GM21619 (cell line): ENCODE data around the gene ZC3H7B.
"Not testable (repeated sequence)": the region's sequence is repeated elsewhere in the genome, so short reads cannot be mapped to it uniquely, and the experiment has no call there.

Source experiments
- ATAC-seq: cut with Tn5 transposase; IDR thresholded peaks from one replicate; pipeline ENCODE4 v1.9.1; 2021; ENCODE audit not compliant: unreplicated experiment

ZC3H7B gene

GRCh38 chr22:41285820-41286638, 15.3 kb upstream of the ZC3H7B start, which contains the start of gene RANGAP1:
TSS of gene RANGAP1 (minus strand) at chr22:41286187. CDS start at chr22:41281044, 5,143 bp downstream.
- ATAC-seq: peak; percentile 91

- peak; percentile 5 for ATAC-seq
These were observed 14.7 kb upstream of the ZC3H7B start for GRCh38 chr22:41286639-41287091.

- ATAC-seq: no peak
These were observed 12.9 kb upstream of the ZC3H7B start for GRCh38 chr22:41288245-41288946.

- ATAC-seq: no peak
These were observed 11.7 kb upstream of the ZC3H7B start for GRCh38 chr22:41289671-41290070.

GRCh38 chr22:41290262-41291221, 10.8 kb upstream of the ZC3H7B start:
- no peak for ATAC-seq

- ATAC-seq: not testable (repeated sequence)
These were observed 6.5 kb upstream of the ZC3H7B start for GRCh38 chr22:41294816-41295215.

- no peak for ATAC-seq
These were observed 4.3 kb upstream of the ZC3H7B start for GRCh38 chr22:41296826-41297667.

- no peak for ATAC-seq
These were observed 664 bp upstream of the ZC3H7B start for GRCh38 chr22:41300661-41301060.

- ATAC-seq: no peak
These were observed 869 bp downstream of the ZC3H7B start for GRCh38 chr22:41302021-41302767.

- no peak for ATAC-seq
These were observed 1.5 kb downstream of the ZC3H7B start for GRCh38 chr22:41302811-41303210.

- ATAC-seq: no peak
These were observed 4.3 kb downstream of the ZC3H7B start for GRCh38 chr22:41305646-41306045.

- no peak for ATAC-seq
These were observed 6.7 kb downstream of the ZC3H7B start for GRCh38 chr22:41308054-41308453.

GRCh38 chr22:41308544-41308947, 7.2 kb downstream of the ZC3H7B start:
- no peak for ATAC-seq

GRCh38 chr22:41310336-41310735, 9.0 kb downstream of the ZC3H7B start:
- ATAC-seq: no peak

GRCh38 chr22:41311487-41311886, 10.2 kb downstream of the ZC3H7B start:
- no peak for ATAC-seq

- ATAC-seq: no peak
These were observed 13.5 kb downstream of the ZC3H7B start for GRCh38 chr22:41314821-41315220.

GRCh38 chr22:41315586-41315985, 14.3 kb downstream of the ZC3H7B start:
- no peak for ATAC-seq

GRCh38 chr22:41320416-41321240, 19.3 kb downstream of the ZC3H7B start:
- ATAC-seq: no peak
